Pericardium fibroblast (primary cell): ENCODE measurements around the gene SNX6. TPM values are rescaled to one million over a fixed set of nuclear protein-coding genes. Genes with fewer than 3 reads are reported as not detected.

Source experiments
- total RNA-seq: library from RNA; depleted of rRNA; stranded (reverse); fragments of >200 nt; gene quantifications from 2 replicates; pipeline ENCODE4 v1.2.3, GENCODE V29; 2015

Gene SNX6
- 98.3 and 116 TPM in 2 replicates for total RNA-seq

DNA sequence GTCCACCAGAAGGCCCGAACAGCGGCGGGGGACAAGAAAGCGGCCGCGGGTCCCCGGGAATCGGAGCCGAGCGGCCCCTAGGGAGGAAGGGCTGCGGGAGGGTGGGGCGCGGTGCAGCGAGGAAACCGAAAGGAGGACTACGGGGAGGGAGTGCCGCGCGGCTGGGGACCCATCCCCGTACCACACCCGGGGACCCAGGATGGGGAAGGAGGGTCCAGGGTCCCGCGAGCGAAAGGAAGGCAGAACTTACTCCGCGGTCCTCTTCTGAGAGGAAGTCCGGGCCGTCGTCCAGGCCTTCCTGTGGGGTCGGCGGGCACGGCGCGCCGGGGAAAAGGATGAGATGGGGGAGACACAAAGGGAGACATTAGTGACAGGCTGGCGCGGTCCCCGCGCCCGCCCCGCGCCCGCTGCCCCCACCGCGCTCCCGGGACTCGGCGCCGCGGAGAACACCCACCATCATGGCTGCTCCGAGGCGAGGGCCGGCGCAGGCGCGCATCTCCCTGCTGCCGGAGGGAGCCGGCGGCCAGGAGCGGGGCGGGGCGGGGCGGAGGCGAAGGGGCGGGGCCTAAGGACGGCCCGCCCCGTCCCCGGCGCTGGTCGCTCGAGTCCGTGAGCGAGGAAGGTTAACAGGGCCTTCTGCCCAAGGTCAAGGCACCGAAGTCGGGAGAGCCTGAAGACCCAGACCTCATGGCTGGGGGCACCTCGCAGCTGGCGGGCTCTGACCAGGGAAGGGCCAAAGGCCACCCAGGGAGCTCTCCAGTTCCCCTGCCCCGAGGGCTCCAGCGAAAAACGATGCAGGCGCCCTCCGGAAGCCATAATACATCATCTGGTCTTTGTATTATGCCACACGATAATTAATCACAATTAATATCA lies at the start of gene SNX6:
TSS of gene SNX6 (minus strand) at position 492 of the 873 bp plus-strand sequence. CDS start at position 460, 32 bp downstream.

GRCh38 chr14:34539407-34540180 lies 90.4 kb downstream of the SNX6 start, which contains the start of gene EAPP:
Gene EAPP, minus strand, starts transcription at chr14:34539701. Its CDS starts 73 bp downstream, at chr14:34539628.

Other genes with a start within 250 kb of the SNX6 start
- gene SPTSSA, start 167.9 kb downstream of the SNX6 start, total RNA-seq: 8.3 and 9.7 TPM in 2 replicates
- 28.2 and 44.7 TPM in 2 replicates for gene EAPP, start 90.4 kb downstream of the SNX6 start, total RNA-seq
- gene CFL2, start 84.4 kb upstream of the SNX6 start, total RNA-seq: 53.9 and 54.1 TPM in 2 replicates
- 20.4 and 23.3 TPM in 2 replicates for gene BAZ1A, start 245.2 kb upstream of the SNX6 start, total RNA-seq